SK-N-SH (cell line): Measurements from ENCODE around the gene NEK9. TPM values are rescaled to one million over a fixed set of nuclear protein-coding genes. Genes with fewer than 3 reads are reported as not detected.

Source experiments
- CTCF ChIA-PET: fragments of 300-600, 350-600 bp; formaldehyde crosslinking; extraction: SDS; loops from one replicate; lab custom pipeline; 2021; lab: Yijun Ruan, JAX
- POLR2A ChIA-PET: fragments of 350-600 bp; sonication (Branson Sonifier 250); formaldehyde crosslinking; extraction: SDS; loops from one replicate; lab custom pipeline; 2020; ENCODE audit warnings: antibody characterized with exemption, inconsistent platforms; lab: Yijun Ruan, JAX
- DNase-seq: peaks from one replicate; pipeline ENCODE4 v3.0.0; 2012
- H2AFZ ChIP-seq: fragments of 200-600 bp; sonication (generic); 2 replicates; pipeline ENCODE4 v1.8.1; 2016; ENCODE audit warnings: antibody characterized with exemption, mild to moderate bottlenecking, low read depth
- H3F3A ChIP-seq: fragments of 200-600 bp; sonication (generic); replicated peaks from 2 replicates; pipeline ENCODE3; 2016; ENCODE audit warnings: antibody characterized with exemption, mild to moderate bottlenecking; ENCODE audit not compliant: insufficient read depth
- H3K27ac ChIP-seq, 2 experiments: fragments of 200-500 bp in 1 of 2; fragments of 200-600 bp in 1 of 2; sonication (Bioruptor generic) in 1 of 2; sonication (generic), shearing (Covaris generic) in 1 of 2; 2 replicates each; pipeline versions ENCODE4 v1.5.1 to v1.6.1; 2014 to 2016; ENCODE audit warnings: low read depth in 2 of 2, inconsistent platforms in 1 of 2, low read length in 1 of 2, mild to moderate bottlenecking in 1 of 2, mixed read lengths in 1 of 2
- H3K27me3 ChIP-seq: fragments of 200-600 bp; sonication (generic), shearing (Covaris generic); 2 replicates; pipeline ENCODE4 v1.6.1; 2016; ENCODE audit warnings: mixed run types; ENCODE audit not compliant: insufficient read depth
- H3K36me3 ChIP-seq, 2 experiments: fragments of 200-500 bp in 1 of 2; fragments of 200-600 bp in 1 of 2; sonication (Bioruptor generic) in 1 of 2; sonication (generic) in 1 of 2; replicated peaks in 1 of 2; 2 replicates each; pipeline versions ENCODE3 to v1.5.1; 2014 to 2016; ENCODE audit warnings: low read length in 1 of 2, mild to moderate bottlenecking in 1 of 2; ENCODE audit not compliant: insufficient read depth in 2 of 2, control insufficient read depth in 1 of 2
- H3K4me1 ChIP-seq, 2 experiments: fragments of 200-500 bp in 1 of 2; fragments of 200-600 bp in 1 of 2; sonication (Bioruptor generic) in 1 of 2; sonication (generic), shearing (Covaris generic) in 1 of 2; 2 replicates each; pipeline versions ENCODE4 v1.5.1 to v1.6.1; 2014 to 2016; ENCODE audit warnings: low read depth in 1 of 2, low read length in 1 of 2, mixed run types in 1 of 2; ENCODE audit not compliant: insufficient read depth in 2 of 2, control insufficient read depth in 1 of 2
- H3K4me2 ChIP-seq: fragments of 200-600 bp; sonication (generic), shearing (Covaris generic); 2 replicates; pipeline ENCODE4 v1.6.1; 2017; ENCODE audit warnings: mixed run types
- H3K4me3 ChIP-seq, 2 experiments: fragments of 200-500 bp in 1 of 2; fragments of 200-600 bp in 1 of 2; sonication (Bioruptor generic) in 1 of 2; sonication (generic), shearing (Covaris generic) in 1 of 2; 2 replicates each; pipeline versions ENCODE4 v1.5.1 to v1.8.1; 2014 to 2016; ENCODE audit warnings: low read depth in 2 of 2, inconsistent platforms in 1 of 2, low read length in 1 of 2, mild to moderate bottlenecking in 1 of 2, mixed read lengths in 1 of 2, moderate library complexity in 1 of 2
- H3K79me2 ChIP-seq: fragments of 200-600 bp; sonication (generic); 2 replicates; pipeline ENCODE4 v1.8.1; 2017; ENCODE audit warnings: mild to moderate bottlenecking; ENCODE audit not compliant: insufficient read depth
- H3K9ac ChIP-seq: fragments of 200-600 bp; sonication (generic); 2 replicates; pipeline ENCODE4 v1.6.1; 2017; ENCODE audit warnings: mixed run types
- H3K9me2 ChIP-seq: fragments of 200-600 bp; sonication (generic); 2 replicates; pipeline ENCODE4 v1.6.1; 2017; ENCODE audit warnings: mixed run types
- H3K9me3 ChIP-seq: fragments of 200-600 bp; sonication (generic); 2 replicates; pipeline ENCODE4 v1.6.1; 2017; ENCODE audit warnings: mixed run types, mild to moderate bottlenecking, moderate library complexity
- H4K20me1 ChIP-seq: fragments of 200-600 bp; sonication (generic); 2 replicates; pipeline ENCODE4 v1.6.1; 2017; ENCODE audit warnings: mild to moderate bottlenecking, mixed run types; ENCODE audit not compliant: insufficient read depth
- CHD2 ChIP-seq: fragments of 150-350 bp; IDR thresholded peaks from 2 replicates; pipeline ENCODE4 v1.6.1; 2018; ENCODE audit warnings: low read length; ENCODE audit not compliant: partially characterized antibody
- FOSL2 ChIP-seq: IDR thresholded peaks from 2 replicates; pipeline ENCODE4 v1.4.0; 2012; ENCODE audit warnings: low read depth, mild to moderate bottlenecking, moderate library complexity, borderline replicate concordance
- FOXJ3 ChIP-seq: sonication (generic); formaldehyde crosslinking; IDR thresholded peaks from 2 replicates; pipeline ENCODE4 v1.5.1; 2020; ENCODE audit warnings: mild to moderate bottlenecking, missing genetic modification reagents
- GABPA ChIP-seq: IDR thresholded peaks from 2 replicates; pipeline ENCODE4 v1.4.0; 2012; ENCODE audit warnings: low read depth, mild to moderate bottlenecking
- GATA2 ChIP-seq: sonication (generic); formaldehyde crosslinking; IDR thresholded peaks from 2 replicates; pipeline ENCODE4 v1.5.0; 2020; ENCODE audit warnings: mild to moderate bottlenecking, missing genetic modification reagents
- NFIC ChIP-seq: IDR thresholded peaks from 2 replicates; pipeline ENCODE4 v1.4.0; 2012; ENCODE audit warnings: borderline replicate concordance
- POLR2AphosphoS5 ChIP-seq: IDR thresholded peaks from 2 replicates; pipeline ENCODE4 v1.6.1; 2012; ENCODE audit warnings: low read depth, low read length
- RXRA ChIP-seq: IDR thresholded peaks from 2 replicates; pipeline ENCODE4 v1.4.0; 2012; ENCODE audit warnings: low read depth, mild to moderate bottlenecking, borderline replicate concordance
- SMC3 ChIP-seq: IDR thresholded peaks from 2 replicates; pipeline ENCODE4 v1.6.1; 2012; ENCODE audit warnings: low read depth, low read length, improper control_type of control experiment
- TAF1 ChIP-seq: IDR thresholded peaks from 2 replicates; pipeline ENCODE4 v1.6.1; 2012; ENCODE audit warnings: low read depth, mild to moderate bottlenecking, low read length, moderate library complexity, borderline replicate concordance
- TCF12 ChIP-seq: IDR thresholded peaks from 2 replicates; pipeline ENCODE4 v1.4.0; 2012
- TEAD4 ChIP-seq: IDR thresholded peaks from 2 replicates; pipeline ENCODE4 v1.4.0; 2012; ENCODE audit warnings: mild to moderate bottlenecking, borderline replicate concordance; ENCODE audit not compliant: insufficient read depth
- WGBS: methylation state at CpG from one replicate; pipeline ENCODE4 v1.1.6; 2017; ENCODE audit warnings: low lambda C conversion rate; 5-methylcytosine and 5-hydroxymethylcytosine counted together
- polyA plus RNA-seq, 3 experiments: library from polyadenylated mRNA; depleted of rRNA; stranded (reverse); fragments of >200 nt; gene quantifications; 2 replicates each; pipeline ENCODE4 v1.2.3, GENCODE V29; 2012
- TF ChIP-seq, protein P1 (sequence below): IDR thresholded peaks from 2 replicates; pipeline ENCODE4 v1.4.0; 2012; ENCODE audit warnings: low read depth, borderline replicate concordance
- TF ChIP-seq, protein P2 (sequence below): IDR thresholded peaks from 2 replicates; pipeline ENCODE4 v1.6.1; 2012; ENCODE audit warnings: mild to moderate bottlenecking, low read depth, low read length, moderate library complexity

Gene NEK9
- polyA plus RNA-seq, 1 of the 3 experiments (the other 2 are of a cell fraction): 48.1 TPM

DNA sequence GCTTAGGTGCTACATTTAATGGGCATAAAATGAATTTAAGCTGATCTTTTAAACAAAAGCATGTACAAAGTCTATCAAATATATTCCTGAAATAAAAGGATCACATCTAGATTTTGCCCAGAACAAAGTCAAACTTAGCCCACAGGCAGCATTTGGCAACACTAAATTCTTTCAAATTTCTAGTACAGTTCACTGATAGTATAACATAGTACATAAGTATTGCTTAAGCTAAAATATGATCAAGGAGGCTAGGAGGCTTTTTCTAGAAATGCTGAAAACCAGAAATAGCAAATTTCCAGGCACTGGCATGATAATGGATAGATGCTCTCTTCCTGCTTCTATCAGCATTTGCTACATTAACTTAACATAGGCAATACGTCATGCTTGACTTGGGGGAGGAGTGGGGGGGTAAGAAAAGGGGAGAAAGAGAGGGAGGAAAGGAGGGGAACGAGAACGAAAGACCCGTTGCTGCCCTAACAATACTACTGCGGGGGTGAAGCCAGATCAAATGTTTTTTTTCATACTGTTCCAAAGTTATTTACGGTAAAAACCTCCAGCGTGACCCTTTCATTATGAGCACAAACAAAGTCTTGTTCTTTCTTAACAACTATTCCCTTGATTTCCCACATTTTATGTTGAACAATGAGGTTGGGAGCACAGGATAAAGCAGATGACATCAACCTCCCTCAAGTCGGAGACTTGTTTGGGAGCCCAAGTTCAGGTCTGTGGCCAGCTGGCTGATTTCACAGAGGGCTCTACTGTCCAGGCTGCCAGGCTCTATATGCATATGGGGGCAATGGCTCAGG, 38.9 kb upstream of the NEK9 start:
- peaks cover 95% of the 10 kb centered on the region for H4K20me1 ChIP-seq
- H3K27ac ChIP-seq: no peak overlapping the region
- DNase-seq: no peak
- no peaks in the 10 kb centered on the region for H3K9me3 ChIP-seq
- CTCF ChIA-PET: interaction anchor here (0.8 to 1.2 kb wide), 3 partner anchors 38 to 130 kb away, joined by 3 to 4 read pairs (median 3); no protein-coding TSS in a partner anchor
- H3K4me3 ChIP-seq: no peak overlapping the region
- H3K36me3 ChIP-seq: peaks cover 0 to 6% of the 10 kb centered on the region in 2 experiments
- no peak overlapping the region for H3K4me2 ChIP-seq
- 87% methylated on average over 8 of the region's 8 CpGs for WGBS
- H3K9ac ChIP-seq: no peak overlapping the region
- no peak overlapping the region for H2AFZ ChIP-seq
- POLR2A ChIA-PET: no interaction called here
- no peaks in the 10 kb centered on the region for H3K27me3 ChIP-seq
- no peaks in the 10 kb centered on the region for H3K9me2 ChIP-seq
- peaks cover 98% of the 10 kb centered on the region for H3K79me2 ChIP-seq
- TF ChIP-seq CHD2: no peak
- TF ChIP-seq POLR2AphosphoS5: no peak
- TF ChIP-seq RXRA: no peak
- no peak for TF ChIP-seq FOSL2
- TF ChIP-seq, protein P1, sequence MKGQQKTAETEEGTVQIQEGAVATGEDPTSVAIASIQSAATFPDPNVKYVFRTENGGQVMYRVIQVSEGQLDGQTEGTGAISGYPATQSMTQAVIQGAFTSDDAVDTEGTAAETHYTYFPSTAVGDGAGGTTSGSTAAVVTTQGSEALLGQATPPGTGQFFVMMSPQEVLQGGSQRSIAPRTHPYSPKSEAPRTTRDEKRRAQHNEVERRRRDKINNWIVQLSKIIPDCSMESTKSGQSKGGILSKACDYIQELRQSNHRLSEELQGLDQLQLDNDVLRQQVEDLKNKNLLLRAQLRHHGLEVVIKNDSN: no peak
- no peaks in the 10 kb centered on the region; a peak in 1 of 4 replicates for H3K4me1 ChIP-seq
- no peaks in the 10 kb centered on the region for H3F3A ChIP-seq

DNA sequence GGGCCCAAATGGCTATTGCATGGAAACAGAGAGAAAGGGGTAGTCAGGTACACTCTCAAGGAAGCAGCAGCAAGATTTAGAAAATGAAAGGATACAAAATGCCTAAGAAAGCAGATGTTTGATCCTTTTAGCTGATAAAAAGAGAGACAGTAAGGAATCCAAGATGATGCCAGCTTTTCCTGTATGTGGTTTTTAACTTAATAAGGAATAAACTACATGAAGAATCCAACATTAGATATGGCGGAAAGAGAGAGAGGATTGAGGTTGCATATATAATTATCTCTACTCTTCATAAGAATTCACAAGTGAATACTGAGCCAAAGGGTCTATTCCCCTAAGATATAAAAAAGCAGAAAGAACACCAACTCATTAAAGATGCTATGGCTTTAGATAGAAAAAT, 38.0 kb upstream of the NEK9 start:
- Histone ChIP-seq H3K4me3 (no peak overlapping the region), H3K9me3 (no peaks in the 10 kb centered on the region), H3K36me3 (peaks cover 0 to 6% of the 10 kb centered on the region in 2 experiments), H3K4me1 (no peaks in the 10 kb centered on the region; a peak in 1 of 4 replicates), H3K27ac (no peak overlapping the region), H3F3A (peaks cover 3% of the 10 kb centered on the region), H3K79me2 (peaks cover 98% of the 10 kb centered on the region), H3K4me2 (no peak overlapping the region), H2AFZ (no peak overlapping the region), H3K27me3 (no peaks in the 10 kb centered on the region), H3K9ac (no peak overlapping the region), H4K20me1 (peaks cover 96% of the 10 kb centered on the region), H3K9me2 (no peaks in the 10 kb centered on the region)
- DNase-seq: no peak
- POLR2A ChIA-PET: no interaction called here
- TF ChIP-seq GABPA: no peak
- TF ChIP-seq TCF12: no peak
- TF ChIP-seq TEAD4: no peak
- no peak for TF ChIP-seq NFIC
- no peak for TF ChIP-seq FOXJ3 (CRISPR knock-in tag)
- CTCF ChIA-PET: no interaction called here
- 86% methylated on average over 1 of the region's 1 CpG for WGBS

DNA sequence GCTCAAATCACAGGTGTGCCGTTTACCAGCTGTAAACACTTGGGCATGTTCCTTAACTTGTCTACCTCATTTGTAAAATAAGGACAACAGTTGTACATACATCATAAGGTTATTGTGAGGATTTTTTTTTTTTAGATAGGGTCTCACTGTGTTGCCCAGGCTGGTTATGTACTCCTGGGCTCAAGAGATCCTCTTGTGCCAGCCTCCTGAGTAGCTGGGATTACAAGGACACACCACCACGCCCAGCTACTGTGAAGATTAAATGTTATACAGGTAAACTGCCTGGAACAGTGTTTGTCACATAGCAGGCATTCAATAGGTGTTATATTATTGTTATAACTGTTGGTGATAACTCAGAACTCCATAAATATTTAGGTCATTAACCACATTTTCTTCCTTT, 36.8 kb upstream of the NEK9 start:
- no peak overlapping the region for H3K4me2 ChIP-seq
- H3K9me2 ChIP-seq: no peaks in the 10 kb centered on the region
- peaks cover 94% of the 10 kb centered on the region for H4K20me1 ChIP-seq
- H3K4me1 ChIP-seq: no peaks in the 10 kb centered on the region; a peak in 1 of 4 replicates
- H3K27me3 ChIP-seq: no peaks in the 10 kb centered on the region
- CTCF ChIA-PET: interaction anchor here (0.7 kb wide), 1 partner anchor 147 kb away, joined by 5 read pairs; no protein-coding TSS in a partner anchor
- TF ChIP-seq TEAD4 (no peak), FOXJ3 (CRISPR knock-in tag) (no peak), GATA2 (CRISPR knock-in tag) (no peak), CHD2 (no peak), SMC3 (no peak), TAF1 (no peak)
- TF ChIP-seq, protein P2, sequence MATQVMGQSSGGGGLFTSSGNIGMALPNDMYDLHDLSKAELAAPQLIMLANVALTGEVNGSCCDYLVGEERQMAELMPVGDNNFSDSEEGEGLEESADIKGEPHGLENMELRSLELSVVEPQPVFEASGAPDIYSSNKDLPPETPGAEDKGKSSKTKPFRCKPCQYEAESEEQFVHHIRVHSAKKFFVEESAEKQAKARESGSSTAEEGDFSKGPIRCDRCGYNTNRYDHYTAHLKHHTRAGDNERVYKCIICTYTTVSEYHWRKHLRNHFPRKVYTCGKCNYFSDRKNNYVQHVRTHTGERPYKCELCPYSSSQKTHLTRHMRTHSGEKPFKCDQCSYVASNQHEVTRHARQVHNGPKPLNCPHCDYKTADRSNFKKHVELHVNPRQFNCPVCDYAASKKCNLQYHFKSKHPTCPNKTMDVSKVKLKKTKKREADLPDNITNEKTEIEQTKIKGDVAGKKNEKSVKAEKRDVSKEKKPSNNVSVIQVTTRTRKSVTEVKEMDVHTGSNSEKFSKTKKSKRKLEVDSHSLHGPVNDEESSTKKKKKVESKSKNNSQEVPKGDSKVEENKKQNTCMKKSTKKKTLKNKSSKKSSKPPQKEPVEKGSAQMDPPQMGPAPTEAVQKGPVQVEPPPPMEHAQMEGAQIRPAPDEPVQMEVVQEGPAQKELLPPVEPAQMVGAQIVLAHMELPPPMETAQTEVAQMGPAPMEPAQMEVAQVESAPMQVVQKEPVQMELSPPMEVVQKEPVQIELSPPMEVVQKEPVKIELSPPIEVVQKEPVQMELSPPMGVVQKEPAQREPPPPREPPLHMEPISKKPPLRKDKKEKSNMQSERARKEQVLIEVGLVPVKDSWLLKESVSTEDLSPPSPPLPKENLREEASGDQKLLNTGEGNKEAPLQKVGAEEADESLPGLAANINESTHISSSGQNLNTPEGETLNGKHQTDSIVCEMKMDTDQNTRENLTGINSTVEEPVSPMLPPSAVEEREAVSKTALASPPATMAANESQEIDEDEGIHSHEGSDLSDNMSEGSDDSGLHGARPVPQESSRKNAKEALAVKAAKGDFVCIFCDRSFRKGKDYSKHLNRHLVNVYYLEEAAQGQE: no peak
- TF ChIP-seq, all 33 proteins: peak for 0
- Histone ChIP-seq H3K27ac (no peak overlapping the region), H3F3A (peaks cover 5% of the 10 kb centered on the region), H3K9ac (no peak overlapping the region), H3K9me3 (no peaks in the 10 kb centered on the region), H2AFZ (no peak overlapping the region), H3K79me2 (peaks cover 98% of the 10 kb centered on the region), H3K4me3 (no peak overlapping the region), H3K36me3 (peaks cover 0 to 6% of the 10 kb centered on the region in 2 experiments)
- no peak for DNase-seq
- POLR2A ChIA-PET: no interaction called here
- WGBS: 100% methylated on average over 2 of the region's 2 CpGs
